ENCODE results near the gene LAMP1. TPM values are rescaled to one million over a fixed set of nuclear protein-coding genes. Genes with fewer than 3 reads are reported as not detected.

The LAMP1 gene
- total and polyA plus RNA-seq, 2 donors (not counting 1 experiment from before 2014, with no cell fraction given), result 52.1 to 96.1 TPM

GRCh38 chr13:113288880-113289279 is 8.2 kb upstream of the LAMP1 start:
- peaks cover 43% of the 10 kb centered on the region for H3K27me3 Mint-ChIP-seq

GRCh38 chr13:113291129-113291528 is 5.9 kb upstream of the LAMP1 start:
- Histone ChIP-seq H3K4me1 (ENCODE audit: control insufficient read depth in 2 of 2, insufficient read depth in 2 of 2, low read length in 2 of 2) (peaks cover 7 to 9% of the 10 kb centered on the region in 2 donors), H2AFZ (ENCODE audit: insufficient read depth, low read depth, low read length, poor library complexity, severe bottlenecking) (no peak overlapping the region), H3K9ac (ENCODE audit: low read length) (no peak overlapping the region), H3K79me2 (ENCODE audit: control insufficient read depth, insufficient read depth, low read length) (no peaks in the 10 kb centered on the region), H3K4me2 (replicated peaks; ENCODE audit: low read depth, low read length, poor library complexity, severe bottlenecking) (no peak overlapping the region), H4K20me1 (ENCODE audit: control insufficient read depth, insufficient read depth, low read length, poor library complexity, severe bottlenecking) (no peaks in the 10 kb centered on the region), H3K36me3 (replicated peaks in 1 of 2; ENCODE audit: control extremely low read depth in 1 of 2, control insufficient read depth in 1 of 2, extremely low read depth in 1 of 2, insufficient read depth in 2 of 2, low read length in 1 of 2) (no peaks in the 10 kb centered on the region), H3K9me3 (ENCODE audit: control extremely low read depth in 1 of 3, control insufficient read depth in 2 of 3, insufficient read depth in 1 of 3, low read length in 2 of 3) (peaks cover 0 to 10% (median 0%) of the 10 kb centered on the region in 3 donors), H3K27me3 (replicated peaks in 1 of 4; ENCODE audit: control extremely low read depth in 1 of 4, control insufficient read depth in 3 of 4, insufficient read depth in 4 of 4, low read length in 3 of 4) (peaks cover 0 to 43% (median 9%) of the 10 kb centered on the region in 4 experiments), H3K27ac (ENCODE audit: low read length in 2 of 2) (no peak overlapping the region), H3K4me3 (ENCODE audit: control extremely low read depth in 1 of 5, extremely low read depth in 1 of 5, insufficient read depth in 1 of 5, low read depth in 2 of 5, low read length in 4 of 5) (no peak overlapping the region)
- 100% methylated on average over 1 of the region's 2 CpGs for WGBS (ENCODE audit: insufficient coverage)
- TF ChIP-seq, protein P1, sequence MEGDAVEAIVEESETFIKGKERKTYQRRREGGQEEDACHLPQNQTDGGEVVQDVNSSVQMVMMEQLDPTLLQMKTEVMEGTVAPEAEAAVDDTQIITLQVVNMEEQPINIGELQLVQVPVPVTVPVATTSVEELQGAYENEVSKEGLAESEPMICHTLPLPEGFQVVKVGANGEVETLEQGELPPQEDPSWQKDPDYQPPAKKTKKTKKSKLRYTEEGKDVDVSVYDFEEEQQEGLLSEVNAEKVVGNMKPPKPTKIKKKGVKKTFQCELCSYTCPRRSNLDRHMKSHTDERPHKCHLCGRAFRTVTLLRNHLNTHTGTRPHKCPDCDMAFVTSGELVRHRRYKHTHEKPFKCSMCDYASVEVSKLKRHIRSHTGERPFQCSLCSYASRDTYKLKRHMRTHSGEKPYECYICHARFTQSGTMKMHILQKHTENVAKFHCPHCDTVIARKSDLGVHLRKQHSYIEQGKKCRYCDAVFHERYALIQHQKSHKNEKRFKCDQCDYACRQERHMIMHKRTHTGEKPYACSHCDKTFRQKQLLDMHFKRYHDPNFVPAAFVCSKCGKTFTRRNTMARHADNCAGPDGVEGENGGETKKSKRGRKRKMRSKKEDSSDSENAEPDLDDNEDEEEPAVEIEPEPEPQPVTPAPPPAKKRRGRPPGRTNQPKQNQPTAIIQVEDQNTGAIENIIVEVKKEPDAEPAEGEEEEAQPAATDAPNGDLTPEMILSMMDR (IDR thresholded peaks at IDR 0.05), result no peak
- no peak for TF ChIP-seq EZH2 (IDR thresholded peaks at IDR 0.05; ENCODE audit: borderline replicate concordance, insufficient read depth, low read depth, low read length, poor library complexity, severe bottlenecking)
- peaks cover 3% of the 10 kb centered on the region for H3K9me3 Mint-ChIP-seq (ENCODE audit: insufficient read depth)
- no peak for DNase-seq
- no peak overlapping the region for H3K27ac Mint-ChIP-seq
- CTCF ChIA-PET, result interaction anchor here (0.7 kb wide), 1 partner anchor 36 kb away, joined by 3 read pairs; no protein-coding TSS in a partner anchor
- intact Hi-C loops (cut with micrococcal nuclease), result no loop called here
- H3K4me3 Mint-ChIP-seq, result peak overlapping the region; percentile 27
- POLR2A ChIA-PET, result no interaction called here
- peaks cover 15% of the 10 kb centered on the region for H3K4me1 Mint-ChIP-seq
- no peak for ATAC-seq (ENCODE audit: low read depth)
- peaks cover 42% of the 10 kb centered on the region for H3K27me3 Mint-ChIP-seq

More at GRCh38 chr13:113288880-113289279, 8.2 kb upstream of the LAMP1 start:
- no peak overlapping the region for H3K27ac Mint-ChIP-seq
- DNase-seq (no peak), ATAC-seq (ENCODE audit: low read depth) (no peak)
- 78% methylated on average over 3 of the region's 5 CpGs for WGBS (ENCODE audit: insufficient coverage)
- H3K4me1 Mint-ChIP-seq, result peaks cover 13% of the 10 kb centered on the region
- Histone ChIP-seq H4K20me1 (ENCODE audit: control insufficient read depth, insufficient read depth, low read length, poor library complexity, severe bottlenecking) (no peaks in the 10 kb centered on the region), H3K27ac (ENCODE audit: low read length in 2 of 2) (no peak overlapping the region), H2AFZ (ENCODE audit: insufficient read depth, low read depth, low read length, poor library complexity, severe bottlenecking) (no peak overlapping the region), H3K4me2 (replicated peaks; ENCODE audit: low read depth, low read length, poor library complexity, severe bottlenecking) (no peak overlapping the region), H3K27me3 (replicated peaks in 1 of 4; ENCODE audit: control extremely low read depth in 1 of 4, control insufficient read depth in 3 of 4, insufficient read depth in 4 of 4, low read length in 3 of 4) (peaks cover 0 to 39% (median 7%) of the 10 kb centered on the region in 4 experiments), H3K4me3 (ENCODE audit: control extremely low read depth in 1 of 5, extremely low read depth in 1 of 5, insufficient read depth in 1 of 5, low read depth in 2 of 5, low read length in 4 of 5) (no peak overlapping the region), H3K9ac (ENCODE audit: low read length) (no peak overlapping the region), H3K79me2 (ENCODE audit: control insufficient read depth, insufficient read depth, low read length) (no peaks in the 10 kb centered on the region), H3K4me1 (ENCODE audit: control insufficient read depth in 2 of 2, insufficient read depth in 2 of 2, low read length in 2 of 2) (peaks cover 7 to 9% of the 10 kb centered on the region in 2 donors), H3K9me3 (ENCODE audit: control extremely low read depth in 1 of 3, control insufficient read depth in 2 of 3, insufficient read depth in 1 of 3, low read length in 2 of 3) (peaks cover 0 to 9% (median 0%) of the 10 kb centered on the region in 3 donors), H3K36me3 (replicated peaks in 1 of 2; ENCODE audit: control extremely low read depth in 1 of 2, control insufficient read depth in 1 of 2, extremely low read depth in 1 of 2, insufficient read depth in 2 of 2, low read length in 1 of 2) (no peaks in the 10 kb centered on the region)
- TF ChIP-seq EZH2 (IDR thresholded peaks at IDR 0.05; ENCODE audit: borderline replicate concordance, insufficient read depth, low read depth, low read length, poor library complexity, severe bottlenecking), result no peak
- TF ChIP-seq, protein P1 (IDR thresholded peaks at IDR 0.05), result no peak
- POLR2A ChIA-PET, result no interaction called here
- H3K9me3 Mint-ChIP-seq (ENCODE audit: insufficient read depth), result no peaks in the 10 kb centered on the region
- intact Hi-C loops (cut with micrococcal nuclease), result no loop called here
- CTCF ChIA-PET, result interaction anchor here (1.4 kb wide), 1 partner anchor 346 kb away, joined by 3 read pairs; no protein-coding TSS in a partner anchor
- H3K4me3 Mint-ChIP-seq, result no peak overlapping the region
